PC-3 (cell line): ENCODE results near the gene COG8. TPM values are rescaled to one million over a fixed set of nuclear protein-coding genes. Genes with fewer than 3 reads are reported as not detected.

ENCODE experiments used
- ATAC-seq: fragments of 200-7000 bp; cut with Tn5 transposase; 2 replicates; pipeline ENCODE4 v1.9.1; 2020; ENCODE audit warnings: mild to moderate bottlenecking, moderate library complexity
- BruUV-seq: library from RNA; stranded (reverse); fragments of 400-500 nt; replicated peaks from 2 replicates; lab custom pipeline; 2021; lab: Mats Ljungman, UMichigan
- CTCF ChIA-PET: fragments of 300-600 bp; sonication (Branson Sonifier 250); formaldehyde crosslinking; loops from one replicate; lab custom pipeline; 2022; ENCODE audit warnings: antibody characterized with exemption; lab: Charles Lee
- POLR2A ChIA-PET: fragments of 300-600 bp; sonication (Branson Sonifier 250); formaldehyde crosslinking; loops from one replicate; lab custom pipeline; 2022; ENCODE audit warnings: antibody characterized with exemption; ENCODE audit not compliant: unreplicated experiment; lab: Charles Lee
- DNase-seq: peaks from one replicate; pipeline ENCODE4 v3.0.0-alpha.2; 2015
- H2AFZ ChIP-seq: fragments of 300-600 bp; sonication (generic); 2 replicates; pipeline ENCODE4 v1.6.0; 2016; ENCODE audit warnings: antibody characterized with exemption, low read length
- H3F3A ChIP-seq: fragments of 300-600 bp; sonication (generic); one replicate; pipeline ENCODE4 v1.6.0; 2017; ENCODE audit warnings: antibody characterized with exemption, low read length, control low read depth, mild to moderate bottlenecking; ENCODE audit not compliant: unreplicated experiment
- H3K27ac ChIP-seq: fragments of 300-600 bp; sonication (generic); 2 replicates; pipeline ENCODE4 v1.5.1; 2016; ENCODE audit warnings: mild to moderate bottlenecking, low read length
- H3K27me3 ChIP-seq: fragments of 300-600 bp; sonication (generic); 2 replicates; pipeline ENCODE4 v1.6.1; 2016; ENCODE audit warnings: low read length, mixed read lengths
- H3K36me3 ChIP-seq: fragments of 300-600 bp; sonication (generic); 2 replicates; pipeline ENCODE4 v1.6.1; 2016; ENCODE audit warnings: low read depth, mixed run types, low read length, mixed read lengths
- H3K4me1 ChIP-seq: fragments of 300-600 bp; sonication (generic); 2 replicates; pipeline ENCODE4 v1.5.1; 2016; ENCODE audit warnings: low read length; ENCODE audit not compliant: insufficient read depth
- H3K4me2 ChIP-seq: fragments of 300-600 bp; sonication (generic); 2 replicates; pipeline ENCODE4 v1.6.0; 2016; ENCODE audit warnings: low read length
- H3K4me3 ChIP-seq: fragments of 300-600 bp; sonication (generic); 2 replicates; pipeline ENCODE4 v1.5.1; 2016; ENCODE audit warnings: mild to moderate bottlenecking, low read length, mixed read lengths
- H3K79me2 ChIP-seq: fragments of 300-600 bp; sonication (generic); 2 replicates; pipeline ENCODE4 v1.6.1; 2017; ENCODE audit warnings: low read length, mixed read lengths
- H3K9ac ChIP-seq: fragments of 300-600 bp; sonication (generic); 2 replicates; pipeline ENCODE4 v1.6.0; 2016; ENCODE audit warnings: mild to moderate bottlenecking, low read length
- H3K9me2 ChIP-seq: fragments of 300-600 bp; sonication (generic); replicated peaks from 2 replicates; pipeline ENCODE4 v1.6.1; 2016; ENCODE audit warnings: mixed run types, low read length, mixed read lengths
- H3K9me3 ChIP-seq: fragments of 300-600 bp; sonication (generic); 2 replicates; pipeline ENCODE4 v1.6.1; 2016; ENCODE audit warnings: low read length, mixed read lengths
- H4K20me1 ChIP-seq: fragments of 300-600 bp; sonication (generic); 2 replicates; pipeline ENCODE4 v1.6.1; 2016; ENCODE audit warnings: low read length, mixed read lengths
- EZH2 ChIP-seq: fragments of 300-600 bp; sonication (generic); IDR thresholded peaks from one replicate; pipeline ENCODE4 v1.6.1; 2017; ENCODE audit warnings: antibody characterized with exemption, mild to moderate bottlenecking, low read length; ENCODE audit not compliant: unreplicated experiment
- EZH2phosphoT487 ChIP-seq: fragments of 300-600 bp; sonication (generic); IDR thresholded peaks from 2 replicates; pipeline ENCODE4 v1.6.1; 2018; ENCODE audit warnings: mild to moderate bottlenecking, antibody characterized with exemption, low read length, borderline replicate concordance
- intact Hi-C: fragments of 100-400 bp; cut with micrococcal nuclease; formaldehyde crosslinking; loops from 2 replicates; pipeline ENCODE4 v1.9.0; 2023
- total RNA-seq: library from RNA; depleted of rRNA; stranded (reverse); fragments of >200 nt; gene quantifications from 2 replicates; pipeline ENCODE4 v1.2.3, GENCODE V29; 2014
- TF ChIP-seq, protein P1 (sequence below): fragments of 300-600 bp; sonication (generic); conservative IDR thresholded peaks from 2 replicates; pipeline ENCODE4 v1.5.1; 2017; ENCODE audit warnings: antibody characterized with exemption, low read depth, mild to moderate bottlenecking, low read length

Gene COG8
- total RNA-seq, 1 experiment from 2014 or later = 27.2 TPM

DNA sequence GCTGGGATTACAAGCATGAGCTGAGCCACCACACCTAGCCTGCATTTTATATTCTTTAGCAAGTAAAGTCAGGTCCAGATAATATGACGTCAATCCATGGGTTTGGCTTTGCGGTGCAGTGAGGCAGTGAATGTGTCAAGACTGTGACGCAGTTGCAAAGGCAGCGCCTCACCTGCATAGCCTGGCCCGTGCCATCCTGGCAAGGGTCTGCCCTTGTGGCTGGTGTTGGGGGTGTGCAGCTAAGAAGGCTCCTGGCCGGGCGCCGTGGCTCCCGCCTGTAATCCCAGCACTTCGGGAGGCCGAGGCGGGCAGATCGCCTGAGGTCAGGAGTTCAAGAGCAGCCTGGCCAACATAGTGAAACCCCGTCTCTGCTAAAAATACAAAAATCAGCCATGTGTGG lies 15.9 kb downstream of the COG8 start:
- H3K27ac ChIP-seq = no peak overlapping the region
- CTCF ChIA-PET = no interaction called here
- H3K27me3 ChIP-seq = no peaks in the 10 kb centered on the region
- no peak for ATAC-seq
- intact Hi-C loops = no loop called here
- H3K9me2 ChIP-seq = no peaks in the 10 kb centered on the region
- peaks cover 26% of the 10 kb centered on the region for H3K36me3 ChIP-seq
- no peak overlapping the region for H2AFZ ChIP-seq
- no peaks in the 10 kb centered on the region for H3F3A ChIP-seq
- peaks cover 10% of the 10 kb centered on the region for H4K20me1 ChIP-seq
- TF ChIP-seq EZH2phosphoT487 (no peak), EZH2 (no peak)
- TF ChIP-seq, protein P1, sequence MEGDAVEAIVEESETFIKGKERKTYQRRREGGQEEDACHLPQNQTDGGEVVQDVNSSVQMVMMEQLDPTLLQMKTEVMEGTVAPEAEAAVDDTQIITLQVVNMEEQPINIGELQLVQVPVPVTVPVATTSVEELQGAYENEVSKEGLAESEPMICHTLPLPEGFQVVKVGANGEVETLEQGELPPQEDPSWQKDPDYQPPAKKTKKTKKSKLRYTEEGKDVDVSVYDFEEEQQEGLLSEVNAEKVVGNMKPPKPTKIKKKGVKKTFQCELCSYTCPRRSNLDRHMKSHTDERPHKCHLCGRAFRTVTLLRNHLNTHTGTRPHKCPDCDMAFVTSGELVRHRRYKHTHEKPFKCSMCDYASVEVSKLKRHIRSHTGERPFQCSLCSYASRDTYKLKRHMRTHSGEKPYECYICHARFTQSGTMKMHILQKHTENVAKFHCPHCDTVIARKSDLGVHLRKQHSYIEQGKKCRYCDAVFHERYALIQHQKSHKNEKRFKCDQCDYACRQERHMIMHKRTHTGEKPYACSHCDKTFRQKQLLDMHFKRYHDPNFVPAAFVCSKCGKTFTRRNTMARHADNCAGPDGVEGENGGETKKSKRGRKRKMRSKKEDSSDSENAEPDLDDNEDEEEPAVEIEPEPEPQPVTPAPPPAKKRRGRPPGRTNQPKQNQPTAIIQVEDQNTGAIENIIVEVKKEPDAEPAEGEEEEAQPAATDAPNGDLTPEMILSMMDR = no peak
- no TSS peak for BruUV-seq
- H3K79me2 ChIP-seq = peaks cover 51% of the 10 kb centered on the region
- no peak overlapping the region for H3K4me3 ChIP-seq
- no peak overlapping the region for H3K4me2 ChIP-seq
- H3K9ac ChIP-seq = no peak overlapping the region
- POLR2A ChIA-PET = no interaction called here
- DNase-seq = no peak
- H3K4me1 ChIP-seq = peaks cover 18% of the 10 kb centered on the region
- no peaks in the 10 kb centered on the region for H3K9me3 ChIP-seq

DNA sequence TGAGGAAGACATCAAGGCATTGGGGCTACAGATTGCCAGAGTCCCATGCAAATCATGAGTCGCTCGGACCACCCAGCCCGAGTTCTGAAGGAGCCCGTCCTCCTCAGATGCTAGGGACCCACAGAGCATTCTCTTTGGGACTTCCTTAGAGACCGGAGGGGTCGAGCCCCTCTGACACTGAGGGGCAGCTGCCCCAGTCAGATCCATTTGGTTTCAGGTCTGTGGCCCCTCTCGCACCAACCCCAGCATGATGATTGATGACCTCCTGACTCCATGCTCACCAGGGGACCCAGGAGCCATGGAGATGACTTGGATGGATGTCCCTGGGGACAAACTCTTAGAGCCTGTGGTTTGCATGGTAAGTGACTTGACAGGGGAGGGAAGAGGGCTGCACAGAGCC lies 17.0 kb downstream of the COG8 start:
- ChIA-PET CTCF (no interaction called here), POLR2A (no interaction called here)
- no peak overlapping the region for H3K4me2 ChIP-seq
- H3K9ac ChIP-seq = no peak overlapping the region
- H3K9me2 ChIP-seq = no peaks in the 10 kb centered on the region
- no peak overlapping the region for H2AFZ ChIP-seq
- peaks cover 13% of the 10 kb centered on the region for H3K4me1 ChIP-seq
- H3K79me2 ChIP-seq = peaks cover 41% of the 10 kb centered on the region
- no peak overlapping the region for H3K27ac ChIP-seq
- peaks cover 26% of the 10 kb centered on the region for H3K36me3 ChIP-seq
- no peak for ATAC-seq
- intact Hi-C loops = no loop called here
- TF ChIP-seq, protein P1 = no peak
- TF ChIP-seq EZH2 (no peak), EZH2phosphoT487 (no peak)
- H3F3A ChIP-seq = no peaks in the 10 kb centered on the region
- BruUV-seq = no TSS peak
- no peak for DNase-seq
- no peak overlapping the region for H3K4me3 ChIP-seq
- H3K27me3 ChIP-seq = no peaks in the 10 kb centered on the region
- no peaks in the 10 kb centered on the region for H3K9me3 ChIP-seq
- peaks cover 10% of the 10 kb centered on the region for H4K20me1 ChIP-seq

DNA sequence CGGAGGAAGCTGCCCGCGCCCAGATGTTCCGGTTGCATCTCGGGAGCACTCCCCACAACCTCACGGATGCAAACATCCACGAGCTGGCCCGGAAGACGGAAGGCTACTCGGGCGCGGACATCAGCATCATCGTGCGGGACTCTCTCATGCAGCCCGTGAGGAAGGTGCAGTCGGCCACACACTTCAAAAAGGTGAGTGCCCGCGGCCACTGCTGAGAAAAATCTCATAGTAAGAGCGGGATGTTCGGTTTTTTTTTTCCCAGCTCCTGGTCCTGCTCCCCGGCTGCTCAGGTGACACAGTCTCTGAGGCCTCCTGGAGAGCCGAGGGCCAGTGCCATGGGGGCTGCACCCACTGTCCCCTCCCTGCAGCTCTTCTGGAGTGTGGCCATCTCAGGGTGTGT lies 18.3 kb downstream of the COG8 start:
- ChIA-PET POLR2A (no interaction called here), CTCF (no interaction called here)
- Histone ChIP-seq H3K27me3 (no peaks in the 10 kb centered on the region), H3K27ac (no peak overlapping the region), H3K4me1 (peaks cover 1% of the 10 kb centered on the region), H3K9me2 (no peaks in the 10 kb centered on the region), H3K9ac (no peak overlapping the region), H3K79me2 (peaks cover 29% of the 10 kb centered on the region), H3K4me3 (no peak overlapping the region), H3K9me3 (no peaks in the 10 kb centered on the region), H3K4me2 (no peak overlapping the region), H3F3A (no peaks in the 10 kb centered on the region), H4K20me1 (peaks cover 2% of the 10 kb centered on the region), H2AFZ (no peak overlapping the region), H3K36me3 (peaks cover 29% of the 10 kb centered on the region; the same call in 1 of the 2 replicates)
- DNase-seq = no peak
- BruUV-seq = no TSS peak
- intact Hi-C loops = no loop called here
- ATAC-seq = no peak
- TF ChIP-seq EZH2phosphoT487 (no peak), EZH2 (no peak)
- TF ChIP-seq, protein P1 = no peak
